GM21515 (cell line): ENCODE measurements around the gene LDHD.
A peak's percentile ranks its signal among the peaks of the same experiment; 100 is the strongest.
"Not testable (repeated sequence)": the region's sequence is repeated elsewhere in the genome, so short reads cannot be mapped to it uniquely, and the experiment has no call there.

ENCODE experiments used
- ATAC-seq: cut with Tn5 transposase; IDR thresholded peaks from one replicate; pipeline ENCODE4 v1.9.1; 2021; ENCODE audit not compliant: unreplicated experiment

The LDHD gene

DNA sequence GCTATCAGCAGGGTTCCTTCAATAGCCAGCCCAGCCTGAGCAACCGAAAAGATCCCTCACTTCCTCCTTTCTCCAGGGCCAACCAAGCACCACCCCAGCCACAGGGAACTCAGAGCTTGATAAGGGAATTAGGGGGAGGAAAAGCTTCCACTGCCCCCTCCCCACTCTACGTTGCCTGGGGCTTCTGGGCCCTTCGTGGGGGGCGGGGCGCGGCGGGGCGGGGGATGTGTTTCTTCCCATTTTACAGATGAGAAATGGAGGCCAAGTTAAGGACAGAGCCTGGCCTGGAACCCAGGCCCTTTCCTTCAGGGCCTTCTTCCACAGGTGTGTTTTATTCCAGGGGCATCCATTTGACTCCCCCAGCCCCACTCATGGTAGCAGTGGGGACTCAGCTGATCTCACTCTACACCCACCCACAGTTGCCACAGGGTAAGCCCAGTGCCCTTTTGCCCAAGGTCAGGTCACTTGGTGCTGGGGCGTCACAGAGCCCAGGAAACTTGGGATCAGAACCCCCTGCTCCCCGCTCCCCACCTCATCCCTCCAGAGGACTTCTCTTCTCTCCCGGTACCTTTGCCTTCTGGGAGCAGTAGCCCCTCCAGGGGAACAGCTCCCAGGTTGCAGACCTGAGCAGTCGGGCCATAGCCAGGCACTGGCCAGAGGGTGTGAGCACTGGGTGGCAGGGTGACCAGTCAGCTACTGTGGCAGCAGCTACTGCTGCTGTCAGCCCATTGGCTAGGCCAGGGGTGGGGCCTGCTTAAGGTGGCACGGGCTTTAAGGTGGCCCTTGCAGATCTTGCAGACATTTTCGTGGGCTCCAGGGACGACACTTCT, at the start of gene LDHD:
LDHD (minus strand) TSS at position 700 of the 830 bp plus-strand sequence; CDS start at position 640, 60 bp downstream.
- no peak for ATAC-seq

DNA sequence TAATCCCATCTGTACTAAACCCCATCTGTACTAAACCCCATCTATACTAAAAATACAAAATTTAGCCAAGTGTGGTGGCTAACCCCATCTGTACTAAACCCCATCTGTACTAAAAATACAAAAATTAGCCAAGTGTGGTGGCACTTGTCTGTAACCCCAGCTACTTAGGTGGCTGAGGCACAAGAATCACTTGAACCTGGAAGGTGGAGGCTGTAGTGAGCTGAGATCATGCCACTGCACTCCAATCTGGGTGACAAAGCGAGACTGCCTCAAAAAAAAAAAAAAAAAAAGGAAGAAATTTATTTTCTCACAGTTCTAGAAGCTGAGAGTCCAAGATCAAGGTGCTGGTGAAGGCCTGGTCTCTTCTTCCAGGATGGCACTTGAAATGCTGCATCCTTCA, 43.8 kb upstream of the LDHD start:
- no peak for ATAC-seq

DNA sequence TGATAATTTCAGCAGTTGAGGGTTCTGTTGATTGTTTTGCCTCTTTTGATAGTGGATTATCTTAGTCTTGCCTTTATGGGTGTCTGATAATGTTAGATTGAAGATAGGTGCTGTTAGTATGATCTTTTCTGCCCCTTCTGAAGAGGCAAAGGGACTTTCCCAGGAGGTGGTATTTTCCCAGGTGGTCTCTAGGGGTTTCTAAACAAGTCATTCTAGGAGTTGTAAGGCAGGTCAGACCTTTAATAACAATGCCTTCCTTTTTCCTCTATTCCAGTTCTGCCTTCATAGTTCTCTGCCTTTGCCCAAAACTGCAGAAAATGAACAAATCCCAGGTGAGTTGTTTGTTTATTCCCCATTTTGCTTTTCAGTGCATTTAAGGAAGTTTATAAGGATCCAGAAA, 36.1 kb upstream of the LDHD start:
- no peak for ATAC-seq

DNA sequence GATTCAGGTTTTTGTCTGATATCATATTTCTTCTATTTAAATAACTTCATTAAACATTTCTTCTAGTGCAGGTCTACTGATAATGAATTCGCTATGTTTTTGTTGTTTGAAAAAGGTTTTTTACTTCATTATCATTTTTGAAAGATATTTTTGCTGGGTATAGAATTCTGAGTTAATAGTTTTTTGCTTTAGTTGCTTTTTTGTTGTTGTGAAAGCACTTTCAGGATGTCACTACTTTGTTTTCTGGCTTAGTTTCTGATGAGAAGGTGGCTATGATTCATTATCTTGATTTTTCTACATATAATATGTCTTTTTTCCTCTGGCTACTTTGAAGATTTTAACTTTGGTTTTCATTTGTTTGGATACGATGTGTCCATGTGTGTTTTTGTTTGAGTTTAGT, 35.2 kb upstream of the LDHD start:
- no peak for ATAC-seq

DNA sequence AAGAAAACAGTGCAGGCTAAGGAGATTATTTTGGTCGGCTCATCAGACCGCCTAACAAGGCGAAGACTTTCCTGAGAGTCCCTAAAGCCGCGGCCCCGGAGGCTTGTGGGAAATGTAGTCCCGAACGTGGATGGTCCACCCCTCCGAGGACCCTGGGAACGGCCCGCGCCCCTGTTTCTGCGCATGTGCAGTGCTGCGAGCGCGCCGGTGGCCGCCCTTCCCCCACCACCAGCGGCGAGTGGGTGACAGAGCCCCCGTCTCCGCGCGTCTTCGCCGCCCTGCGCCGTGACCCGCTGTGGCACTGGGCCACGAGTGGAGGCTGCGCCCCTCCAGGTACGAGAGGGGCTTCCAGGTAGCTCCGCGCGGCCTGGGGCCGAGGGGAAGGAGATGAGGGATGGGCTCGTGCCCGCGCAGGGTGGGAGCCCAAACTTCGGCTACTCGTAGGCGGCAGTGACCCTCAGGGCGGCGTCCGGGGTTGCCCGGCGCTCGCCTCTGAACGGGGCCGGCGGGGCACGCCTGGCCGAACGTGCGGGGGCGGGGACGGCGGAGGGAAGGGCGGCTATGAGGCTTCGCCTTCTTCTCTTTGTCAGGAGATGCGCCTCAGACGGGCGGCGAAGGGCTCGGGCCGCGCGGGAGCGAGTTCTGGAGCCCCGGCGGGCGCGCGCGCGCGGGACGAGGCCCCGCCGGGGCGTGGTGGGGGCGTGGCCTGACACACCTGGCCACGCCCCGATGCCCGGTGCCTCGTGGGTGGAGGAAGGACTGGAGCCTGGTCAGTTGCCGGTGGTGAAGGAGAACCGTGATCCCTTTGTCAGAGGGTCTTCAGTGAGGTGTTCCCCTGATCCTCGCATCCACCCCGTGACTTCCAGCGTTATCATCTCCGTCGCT, 32.0 kb upstream of the LDHD start, which contains the start of gene ZFP1:
ZFP1 (plus strand) TSS at position 214 of the 885 bp plus-strand sequence. CDS start 4,428 bp downstream, outside the sequence.
- peak; percentile 79 for ATAC-seq

DNA sequence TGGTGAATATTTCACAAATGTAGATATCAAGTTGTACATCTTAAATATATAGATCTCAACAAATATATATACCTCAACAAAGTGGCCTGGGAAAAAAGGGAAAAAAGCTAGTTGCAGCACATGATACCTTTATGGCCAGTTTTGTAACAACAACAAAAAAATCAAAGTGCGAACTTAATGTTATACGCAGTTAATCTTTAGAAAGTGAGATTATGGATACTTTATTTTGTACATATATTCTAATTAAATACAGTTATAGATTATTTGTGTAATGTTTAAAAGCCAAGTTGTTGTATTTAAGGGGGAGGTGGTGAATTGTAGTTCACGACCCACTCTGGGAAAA, 31.4 kb upstream of the LDHD start:
- no peak for ATAC-seq

DNA sequence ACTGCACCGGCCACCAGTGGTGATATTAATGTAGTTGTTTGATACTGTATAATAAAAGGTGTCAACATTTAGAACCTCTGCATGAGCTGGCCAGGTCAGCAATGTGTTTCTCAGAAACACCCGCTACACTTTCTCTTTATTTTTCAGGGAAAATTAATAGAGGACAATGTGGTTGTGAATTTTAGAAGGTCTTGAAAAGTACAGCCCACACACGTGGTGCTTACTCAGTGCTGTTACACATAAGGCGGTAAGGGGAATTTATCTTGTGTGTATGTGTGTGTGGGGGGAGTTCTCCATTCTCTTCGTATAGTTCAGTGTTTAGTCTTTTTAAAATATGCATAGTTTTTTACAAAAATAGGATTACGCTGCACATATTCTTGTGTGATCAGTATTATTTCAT, 27.4 kb upstream of the LDHD start:
- ATAC-seq, result no peak

DNA sequence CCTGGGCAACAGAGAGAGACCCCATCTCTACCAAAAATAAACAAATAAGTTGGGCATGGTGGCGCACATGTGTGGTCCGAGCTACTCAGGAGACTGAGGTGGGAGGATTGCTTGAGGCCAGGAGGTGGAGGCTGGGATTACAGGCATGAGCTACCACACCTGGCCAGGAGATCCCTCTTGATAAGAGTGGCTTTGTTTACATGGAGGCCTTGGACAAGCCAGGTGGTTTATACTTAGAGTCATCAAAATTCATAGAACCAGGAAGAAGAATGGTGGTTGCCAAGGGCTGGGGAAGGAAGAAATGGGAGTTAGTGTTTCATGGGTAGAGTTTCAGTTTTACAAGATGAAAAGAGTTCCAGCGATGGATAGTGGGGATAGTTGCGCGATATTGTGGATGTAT, 22.9 kb upstream of the LDHD start:
- ATAC-seq, result no peak

DNA sequence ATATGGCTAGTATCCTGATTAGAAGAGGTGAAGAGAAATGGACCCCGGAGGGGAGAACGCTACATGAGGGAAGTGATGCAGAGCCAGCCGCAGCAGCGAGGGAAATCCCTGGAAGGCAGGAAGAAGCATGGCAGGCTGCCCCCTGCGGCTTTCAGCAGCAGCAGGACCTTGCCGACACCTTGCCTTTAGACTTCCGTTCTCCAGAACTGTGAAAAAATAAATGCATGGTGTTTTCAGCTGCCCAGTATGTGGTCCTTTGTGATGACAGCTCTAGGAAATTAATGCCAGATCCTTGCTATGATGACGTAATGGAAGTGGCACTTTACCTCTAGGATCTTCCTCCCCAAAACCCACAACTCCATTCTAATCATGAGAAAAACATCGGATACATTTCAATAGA, 22.1 kb upstream of the LDHD start:
- no peak for ATAC-seq

DNA sequence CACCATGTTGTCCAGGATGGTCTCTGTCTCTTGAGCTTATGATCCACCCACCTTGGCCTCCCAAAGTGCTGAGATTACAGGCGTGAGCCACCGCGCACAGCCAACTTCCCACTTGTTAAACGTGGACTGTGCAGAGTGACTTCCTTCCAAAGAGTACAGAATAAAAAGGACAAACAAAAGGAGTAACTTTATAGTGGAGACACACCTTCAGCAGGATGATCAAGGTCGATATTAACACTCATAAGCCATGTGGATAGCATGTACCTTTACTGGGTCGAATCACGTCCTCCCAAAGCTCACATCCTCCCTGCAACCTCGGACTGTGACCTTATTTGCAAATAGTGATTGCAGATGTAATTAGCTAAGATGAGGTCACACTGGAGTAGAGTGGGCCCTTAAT, 21.7 kb upstream of the LDHD start:
- ATAC-seq, result no peak

DNA sequence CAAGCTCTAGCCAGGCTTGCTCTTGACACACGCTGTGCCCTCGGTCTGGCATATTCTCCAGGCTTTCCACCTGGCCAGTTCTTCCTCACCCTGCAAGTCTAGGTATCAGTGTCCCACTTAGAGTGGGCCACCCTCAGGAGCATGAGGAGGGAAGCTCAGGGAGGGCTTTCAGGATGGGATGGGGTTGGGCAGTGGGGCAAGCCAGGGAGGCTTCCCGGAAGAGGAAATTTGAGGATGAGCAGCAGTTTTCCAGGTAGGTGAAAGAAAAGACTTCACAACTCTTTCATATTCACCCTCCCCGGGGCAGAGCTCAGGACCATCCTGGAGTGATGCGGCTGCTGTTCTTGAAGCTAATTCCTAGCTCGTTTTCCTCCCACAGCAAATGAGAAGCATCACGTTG, 14.5 kb upstream of the LDHD start:
- ATAC-seq, result no peak

DNA sequence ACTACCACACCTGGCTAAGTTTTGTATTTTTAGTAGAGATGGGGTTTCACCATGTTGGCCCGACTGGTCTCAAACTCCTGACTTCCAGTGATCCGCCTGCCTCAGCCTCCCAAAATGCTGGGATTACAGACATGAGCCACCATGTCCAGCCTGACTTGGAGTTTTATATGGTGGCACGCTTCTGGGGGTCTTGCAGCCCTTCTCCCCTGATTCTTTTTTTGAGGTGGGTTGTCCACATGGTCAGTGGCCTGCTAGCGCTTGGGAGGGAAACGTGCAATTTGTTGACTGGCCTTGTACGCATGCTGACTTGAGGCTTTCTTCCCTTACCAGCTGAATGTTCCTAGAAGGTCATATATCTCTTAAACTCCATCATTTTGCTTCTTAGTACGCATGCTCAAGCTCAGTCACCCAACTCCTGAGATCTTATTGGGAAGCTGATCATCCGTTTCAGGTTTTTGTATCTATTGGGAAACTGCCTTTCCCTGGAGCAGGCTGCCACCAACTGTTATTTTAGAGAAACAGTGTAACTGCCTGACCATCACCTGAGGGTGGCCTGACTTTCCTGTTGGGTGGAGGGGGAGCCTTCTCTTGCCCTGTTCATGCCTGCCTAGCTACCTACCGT, 13.7 kb upstream of the LDHD start:
- ATAC-seq, result no peak

DNA sequence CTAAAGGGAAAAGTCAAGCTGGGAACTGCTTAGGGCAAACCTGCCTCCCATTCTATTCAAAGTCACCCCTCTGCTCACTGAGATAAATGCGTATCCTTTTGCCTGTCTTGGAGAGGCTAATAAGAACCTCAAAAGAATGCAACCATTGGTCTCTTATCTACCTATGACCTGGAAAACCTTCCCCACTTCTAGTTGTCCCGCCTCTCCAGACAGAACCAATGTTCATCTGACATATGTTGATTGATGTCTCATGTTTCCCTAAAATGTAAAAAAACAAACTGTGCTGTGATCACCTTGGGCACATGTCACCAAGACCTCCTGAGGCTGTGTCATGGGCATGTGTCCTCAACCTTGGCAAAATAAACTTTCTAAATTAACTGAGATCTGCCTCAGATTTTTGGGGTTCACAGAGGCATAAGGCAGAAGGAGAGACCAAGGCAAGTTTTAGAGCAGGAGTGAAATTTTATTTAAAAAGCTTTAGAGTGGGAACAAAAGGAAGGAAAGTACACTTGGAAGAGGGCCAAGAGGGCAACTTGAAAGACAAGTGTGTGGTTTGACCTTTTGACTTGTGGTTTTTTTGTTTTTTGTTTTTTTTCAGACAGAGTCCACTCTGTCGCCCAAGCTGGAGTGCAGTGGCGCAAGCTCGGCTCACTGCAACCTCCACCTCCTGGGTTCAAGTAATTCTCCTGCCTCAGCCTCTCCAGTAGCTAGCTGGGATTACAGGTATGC, 13.0 kb upstream of the LDHD start:
- not testable (repeated sequence) for ATAC-seq

DNA sequence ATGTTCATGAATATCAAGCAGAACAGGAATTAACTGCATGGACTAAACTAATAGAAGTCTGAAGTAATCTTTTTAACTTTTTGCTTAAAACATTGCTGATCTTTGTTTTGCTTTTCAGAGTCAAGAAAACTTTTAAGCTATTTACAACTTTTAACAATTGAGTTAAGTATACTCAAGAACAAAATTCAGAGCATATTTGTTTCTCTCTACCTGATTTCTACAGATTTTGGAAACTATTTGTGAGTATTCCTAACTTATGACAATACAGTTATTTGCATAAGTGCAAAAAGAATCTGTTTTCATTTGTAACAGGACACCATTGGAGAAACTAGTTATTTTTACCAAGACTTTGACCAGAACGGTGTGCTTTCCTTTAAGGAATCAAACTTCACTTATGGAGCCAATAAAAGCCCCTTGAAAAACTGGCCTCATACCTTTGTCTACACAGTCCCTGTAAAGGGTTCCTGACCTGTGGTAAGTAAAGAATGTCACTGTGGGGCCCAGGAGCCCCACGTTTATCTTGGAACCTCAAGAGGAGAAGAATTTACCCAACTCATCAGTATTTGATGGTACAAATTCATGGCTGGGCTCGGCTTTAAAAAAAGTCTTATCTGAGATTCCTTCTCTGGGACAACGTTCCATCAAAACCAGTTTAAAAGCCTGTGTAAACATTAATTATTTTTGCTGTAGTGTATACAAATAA, 11.3 kb upstream of the LDHD start:
- ATAC-seq, result no peak

DNA sequence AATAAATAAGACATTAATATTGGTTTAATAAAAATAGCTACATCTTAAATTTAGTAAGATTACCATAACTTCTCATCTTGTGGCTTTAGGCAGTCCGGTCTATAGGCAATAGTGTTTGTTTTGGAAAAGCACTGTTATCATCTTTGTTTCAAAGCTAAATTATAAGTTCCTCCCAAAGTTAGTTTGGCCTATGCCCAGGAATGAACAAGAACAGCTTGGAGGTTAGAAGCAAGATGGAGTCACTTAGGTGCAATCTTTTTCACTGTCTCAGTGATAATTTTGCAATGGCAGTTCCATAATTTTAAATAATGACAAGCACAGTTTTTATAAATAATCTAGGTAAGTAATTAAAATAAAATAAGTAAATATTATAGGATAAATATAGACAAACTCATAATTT, 6.0 kb upstream of the LDHD start:
- no peak for ATAC-seq

DNA sequence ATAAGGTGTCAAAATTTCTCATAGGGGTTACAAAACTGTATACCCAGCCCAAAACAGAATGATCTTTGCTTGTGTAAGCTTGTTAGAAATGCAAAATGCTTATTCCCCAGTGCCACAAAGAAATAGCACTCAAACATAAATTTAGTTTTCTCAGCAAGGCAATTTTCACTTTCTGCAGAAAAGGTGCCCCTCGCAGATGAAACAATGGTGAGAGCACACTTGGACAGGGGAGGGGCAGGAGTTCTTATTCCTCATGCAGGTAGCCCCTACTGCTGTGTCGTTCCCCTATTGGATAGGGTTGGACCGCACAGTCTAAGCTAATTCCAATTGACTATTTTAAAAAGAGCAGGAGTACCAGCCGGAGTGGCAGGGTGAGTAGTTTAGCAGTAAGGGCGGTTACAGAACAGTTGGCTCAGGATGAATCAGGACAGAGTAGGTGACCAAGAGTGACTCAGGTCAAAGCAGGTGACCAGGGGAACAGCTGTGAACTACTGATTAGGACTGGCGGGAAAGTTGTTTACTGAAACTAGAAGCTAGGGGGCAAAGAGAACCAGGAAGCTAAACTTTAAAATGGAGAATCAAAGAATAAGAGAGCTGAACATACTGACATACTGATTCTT, 5.5 kb upstream of the LDHD start:
- no peak for ATAC-seq

DNA sequence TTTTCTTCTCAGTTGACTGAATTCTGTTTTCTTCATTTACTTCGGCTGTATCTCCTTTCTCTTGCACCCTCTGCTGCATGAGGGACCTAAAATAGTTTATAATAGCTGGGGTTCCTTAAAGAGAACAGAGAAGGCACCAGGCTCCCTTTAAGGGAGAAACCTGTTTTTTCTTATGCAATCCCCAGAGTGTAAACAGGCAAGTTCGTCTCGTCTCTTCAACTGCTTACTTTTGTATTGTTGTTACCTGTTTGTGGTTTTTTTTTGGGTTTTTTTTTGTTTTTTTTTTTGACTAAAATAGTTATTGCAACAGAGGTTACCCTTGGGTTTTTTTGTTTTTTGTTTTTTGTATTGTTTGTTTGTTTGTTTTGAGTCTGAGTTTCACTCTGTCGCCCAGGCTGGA, 3.7 kb upstream of the LDHD start:
- no peak for ATAC-seq

DNA sequence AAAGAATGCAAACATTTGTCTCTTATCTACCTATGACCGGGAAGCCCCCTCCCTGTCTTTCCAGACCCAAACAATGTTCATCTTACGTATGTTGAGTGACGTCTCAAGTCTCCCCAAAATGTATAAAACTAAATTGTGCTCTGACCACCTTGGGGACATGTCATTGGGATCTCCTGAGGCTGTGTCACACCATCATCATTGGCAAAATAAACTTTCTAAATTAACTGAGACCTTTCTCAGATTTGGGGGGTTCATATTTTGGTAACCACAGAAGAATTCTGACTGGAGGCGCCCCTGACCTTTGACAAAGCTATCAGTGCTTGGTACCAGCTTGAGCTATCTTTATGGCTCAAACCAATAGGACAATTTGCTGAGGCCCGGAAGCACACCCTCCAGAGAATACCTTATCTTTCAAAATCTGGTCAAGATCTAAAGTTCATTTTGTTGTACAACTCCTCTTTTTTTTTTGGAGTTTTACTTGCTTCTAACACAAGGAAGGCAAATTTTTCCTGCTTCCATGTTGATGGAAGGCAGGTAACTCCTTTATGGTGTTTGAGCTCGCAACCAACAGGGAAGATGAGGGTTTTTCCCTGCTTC, 2.5 kb upstream of the LDHD start:
- ATAC-seq, result no peak

DNA sequence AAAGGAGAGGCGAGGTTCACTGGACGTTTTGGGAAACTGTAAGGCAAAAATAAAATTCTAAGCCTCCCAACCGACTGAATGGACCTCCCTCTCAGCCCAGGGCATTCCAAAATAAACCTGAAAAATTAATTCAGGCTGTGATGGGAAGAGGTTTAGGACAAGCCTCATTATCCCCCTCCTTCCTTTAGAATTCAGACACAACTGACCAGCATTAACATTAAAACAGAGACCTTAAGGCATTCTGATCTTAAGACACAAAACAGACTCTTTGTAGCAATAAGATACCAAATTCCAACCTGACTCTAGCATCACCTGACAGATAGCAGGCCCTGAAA, 298 bp upstream of the LDHD start:
- no peak for ATAC-seq
